ENCODE measurements around the gene N4BP2.

GRCh38 chr4:40150932-40151331 is 94.3 kb downstream of the N4BP2 start:
- TF ChIP-seq CTCF (conservative IDR thresholded peaks at IDR 0.05) (no peak), ZFX (IDR thresholded peaks at IDR 0.05) (no peak)

Measured in C4-2B (cell line).